K562 (cell line): ENCODE results near the gene DLX4. TPM values are rescaled to one million over a fixed set of nuclear protein-coding genes. Genes with fewer than 3 reads are reported as not detected.

ENCODE experiments used
- ATAC-seq: fragments of 200-7000 bp; cut with Tn5 transposase; 3 replicates; pipeline ENCODE4 v1.9.1; 2020; ENCODE audit warnings: moderate library complexity
- BruUV-seq: library from RNA; stranded (reverse); fragments of 400-500 nt; replicated peaks from 2 replicates; lab custom pipeline; 2021; lab: Mats Ljungman, UMichigan
- CTCF ChIA-PET: fragments of 300-600 bp; formaldehyde crosslinking; extraction: SDS; loops from one replicate; lab custom pipeline; 2021; ENCODE audit warnings: low intra/inter-chr PET ratio; lab: Yijun Ruan, JAX
- POLR2A ChIA-PET: fragments of 300-600, 350-650 bp; sonication (Branson Sonifier 250); formaldehyde crosslinking; extraction: SDS; loops from one replicate; lab custom pipeline; 2021; ENCODE audit warnings: antibody characterized with exemption, inconsistent platforms; lab: Yijun Ruan, JAX
- DNase-seq, 4 experiments: peaks; one replicate each; pipeline versions ENCODE4 v3.0.0 to v3.0.0-alpha.2; 2011 to 2018; ENCODE audit warnings: low spot score in 3 of 4, mixed read lengths in 3 of 4; ENCODE audit errors: extremely low read depth in 1 of 4
- FAIRE-seq: peaks from 2 replicates; lab custom pipeline; 2011; peaks lifted over from hg19 to GRCh38; lab: Jason Lieb, UNC
- H2AFZ ChIP-seq: 2 replicates; pipeline ENCODE4 v1.6.0; 2011; ENCODE audit warnings: low read depth, low read length, control low read depth, inconsistent platforms
- H3K27ac ChIP-seq: fragments of 200-600 bp; 3 replicates; pipeline ENCODE4 v1.8.0; 2011; ENCODE audit warnings: low read depth, mild to moderate bottlenecking, control low read depth, inconsistent platforms, low read length, moderate library complexity, mixed read lengths; ENCODE audit errors: extremely low read depth
- H3K27me3 ChIP-seq, 2 experiments: fragments of 300-600 bp in 1 of 2; 2 replicates in 1 of 2; 3 replicates in 1 of 2; pipeline versions ENCODE4 v1.6.0 to v1.8.0; 2011; ENCODE audit warnings: inconsistent platforms in 2 of 2, low read length in 2 of 2, mild to moderate bottlenecking in 1 of 2, mixed read lengths in 1 of 2, moderate library complexity in 1 of 2; ENCODE audit not compliant: control insufficient read depth in 2 of 2, insufficient read depth in 2 of 2
- H3K36me3 ChIP-seq: fragments of 300-600 bp; 3 replicates; pipeline ENCODE4 v1.8.0; 2011; ENCODE audit warnings: mild to moderate bottlenecking, low read length, inconsistent platforms; ENCODE audit not compliant: control insufficient read depth, insufficient read depth
- H3K4me1 ChIP-seq, 2 experiments: fragments of 200-600 bp in 1 of 2; replicated peaks in 1 of 2; 2 replicates in 1 of 2; 3 replicates in 1 of 2; pipeline versions ENCODE4 v1.5.1 to v1.8.0; 2011; ENCODE audit warnings: inconsistent platforms in 2 of 2, low read length in 2 of 2, mild to moderate bottlenecking in 1 of 2, mixed read lengths in 1 of 2, moderate library complexity in 1 of 2; ENCODE audit not compliant: control insufficient read depth in 2 of 2, insufficient read depth in 2 of 2
- H3K4me2 ChIP-seq: 2 replicates; pipeline ENCODE4 v1.6.1; 2011; ENCODE audit warnings: low read length, control low read depth, inconsistent platforms, mixed read lengths; ENCODE audit not compliant: insufficient read depth
- H3K4me3 ChIP-seq: fragments of 200-600 bp; sonication (generic), shearing (Covaris generic); 2 replicates; pipeline ENCODE4 v1.5.1; 2016; ENCODE audit warnings: control low read depth, inconsistent platforms
- H3K79me2 ChIP-seq: fragments of 200-600 bp; 3 replicates; pipeline ENCODE4 v1.8.0; 2011; ENCODE audit warnings: low read length, inconsistent platforms; ENCODE audit not compliant: control insufficient read depth, insufficient read depth
- H3K9ac ChIP-seq, 2 experiments: 2 replicates each; pipeline versions ENCODE4 v1.6.0 to v1.6.1; 2011; ENCODE audit warnings: low read depth in 2 of 2, low read length in 2 of 2, control low read depth in 1 of 2, inconsistent platforms in 1 of 2, mild to moderate bottlenecking in 1 of 2, mixed read lengths in 1 of 2; ENCODE audit not compliant: insufficient read depth in 1 of 2
- H3K9me1 ChIP-seq: one replicate; pipeline ENCODE4 v1.6.0; 2011; ENCODE audit warnings: inconsistent platforms, mild to moderate bottlenecking, low read length, moderate library complexity; ENCODE audit not compliant: control insufficient read depth, insufficient read depth
- H3K9me3 ChIP-seq: replicated peaks from 2 replicates; pipeline ENCODE4 v1.5.1; 2011; ENCODE audit warnings: low read depth, low read length, inconsistent platforms; ENCODE audit not compliant: control insufficient read depth, insufficient read depth
- H4K20me1 ChIP-seq: replicated peaks from 2 replicates; pipeline ENCODE4 v1.6.1; 2011; ENCODE audit warnings: low read length, inconsistent platforms, mixed read lengths; ENCODE audit not compliant: control insufficient read depth, insufficient read depth
- EGR1 ChIP-seq: fragments of 450-650 bp; conservative IDR thresholded peaks from 2 replicates; pipeline ENCODE4 v1.6.1; 2017; ENCODE audit warnings: mild to moderate bottlenecking
- NFIC ChIP-seq: fragments of 450-650 bp; IDR thresholded peaks from 2 replicates; pipeline ENCODE4 v1.6.1; 2017; ENCODE audit warnings: mild to moderate bottlenecking, inconsistent platforms
- WGBS: fragments of 100-300 bp; shearing (Covaris generic); methylation state at CpG from one replicate; pipeline ENCODE4 v1.1.6; 2016; ENCODE audit warnings: low coverage, mixed read lengths; ENCODE audit not compliant: insufficient coverage; ENCODE audit errors: missing lambda C conversion rate; 5-methylcytosine and 5-hydroxymethylcytosine counted together
- in situ Hi-C: fragments of 300-500 bp; cut with MboI; formaldehyde crosslinking; loops from 4 replicates; pipeline ENCODE4 v1.15.0; 2018; ENCODE audit warnings: inconsistent platforms, mixed read lengths
- intact Hi-C: fragments of 100-400 bp; cut with micrococcal nuclease; formaldehyde crosslinking; loops from 2 replicates; pipeline ENCODE4 v1.14.2; 2022
- polyA plus RNA-seq, 8 experiments: library from polyadenylated mRNA; depleted of rRNA in 4 of 8; stranded (reverse) in 5 of 8; unstranded in 3 of 8; fragments of >200 nt; fragmentation: Nextera tagmentation in 2 of 8; fragmentation: Illumina TruSeq in 1 of 8; extraction: Ambion mirVana in 2 of 8; extraction: Trizol in 1 of 8; gene quantifications; 2 replicates each; pipeline versions ENCODE4 v1.2.1 to v1.2.3, GENCODE V29; 2011 to 2014; ENCODE audit warnings: inconsistent platforms in 1 of 8, missing spikeins in 1 of 8
- total RNA-seq, 7 experiments: library from RNA; depleted of rRNA in 6 of 7; stranded (reverse); fragments of >200 nt in 6 of 7; fragmentation: Illumina TruSeq in 2 of 7; extraction: Trizol in 2 of 7; gene quantifications; 2 replicates each; pipeline versions ENCODE4 v1.2.1 to v1.2.3, GENCODE V29; 2011 to 2021; ENCODE audit warnings: low replicate concordance in 1 of 7
- TF ChIP-seq, protein P1 (sequence below): fragments of 250-450 bp; sonication (Bioruptor Pico); IDR thresholded peaks from 2 replicates; pipeline ENCODE4 v1.4.0; 2020
- TF ChIP-seq, protein P2 (sequence below), 3 experiments: fragments of 200-800 bp in 1 of 3; fragments of 250-450 bp in 1 of 3; fragments of 450-650 bp in 1 of 3; sonication (Bioruptor Pico) in 1 of 3; sonication (Bioruptor generic) in 1 of 3; formaldehyde crosslinking in 1 of 3; IDR thresholded peaks; 2 replicates each; pipeline versions ENCODE4 v1.6.1 to v1.8.0; 2016 to 2022; ENCODE audit warnings: mild to moderate bottlenecking in 2 of 3, missing genetic modification characterization in 2 of 3, missing compliant biosample characterization in 1 of 3, moderate library complexity in 1 of 3

The DLX4 gene
- total and polyA plus RNA-seq, 9 of the 15 experiments (the other 6 are each of a cell fraction or from before 2014, with no cell fraction given) = 0.15 to 2.2 (median 0.58) TPM

DNA sequence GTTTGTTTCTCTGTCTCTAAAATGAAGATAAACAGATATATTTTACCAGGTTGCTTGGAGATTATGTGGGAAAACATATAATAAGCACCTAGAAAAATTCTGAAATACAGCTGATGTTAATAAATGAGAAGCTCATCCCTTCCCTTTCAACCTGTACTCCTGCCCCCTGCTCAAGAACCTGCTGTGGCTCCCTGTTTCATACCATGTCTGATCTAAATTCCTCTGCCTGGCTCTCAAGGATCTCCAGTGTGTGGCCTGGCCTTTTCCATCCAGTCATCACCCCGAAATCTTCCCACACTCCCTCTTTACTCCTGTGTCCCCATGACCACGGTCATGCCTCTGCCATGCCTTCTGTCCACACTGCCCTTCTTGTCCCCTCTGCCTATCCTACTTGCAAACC lies 19.4 kb upstream of the DLX4 start (continued):
- TF ChIP-seq, protein P1, sequence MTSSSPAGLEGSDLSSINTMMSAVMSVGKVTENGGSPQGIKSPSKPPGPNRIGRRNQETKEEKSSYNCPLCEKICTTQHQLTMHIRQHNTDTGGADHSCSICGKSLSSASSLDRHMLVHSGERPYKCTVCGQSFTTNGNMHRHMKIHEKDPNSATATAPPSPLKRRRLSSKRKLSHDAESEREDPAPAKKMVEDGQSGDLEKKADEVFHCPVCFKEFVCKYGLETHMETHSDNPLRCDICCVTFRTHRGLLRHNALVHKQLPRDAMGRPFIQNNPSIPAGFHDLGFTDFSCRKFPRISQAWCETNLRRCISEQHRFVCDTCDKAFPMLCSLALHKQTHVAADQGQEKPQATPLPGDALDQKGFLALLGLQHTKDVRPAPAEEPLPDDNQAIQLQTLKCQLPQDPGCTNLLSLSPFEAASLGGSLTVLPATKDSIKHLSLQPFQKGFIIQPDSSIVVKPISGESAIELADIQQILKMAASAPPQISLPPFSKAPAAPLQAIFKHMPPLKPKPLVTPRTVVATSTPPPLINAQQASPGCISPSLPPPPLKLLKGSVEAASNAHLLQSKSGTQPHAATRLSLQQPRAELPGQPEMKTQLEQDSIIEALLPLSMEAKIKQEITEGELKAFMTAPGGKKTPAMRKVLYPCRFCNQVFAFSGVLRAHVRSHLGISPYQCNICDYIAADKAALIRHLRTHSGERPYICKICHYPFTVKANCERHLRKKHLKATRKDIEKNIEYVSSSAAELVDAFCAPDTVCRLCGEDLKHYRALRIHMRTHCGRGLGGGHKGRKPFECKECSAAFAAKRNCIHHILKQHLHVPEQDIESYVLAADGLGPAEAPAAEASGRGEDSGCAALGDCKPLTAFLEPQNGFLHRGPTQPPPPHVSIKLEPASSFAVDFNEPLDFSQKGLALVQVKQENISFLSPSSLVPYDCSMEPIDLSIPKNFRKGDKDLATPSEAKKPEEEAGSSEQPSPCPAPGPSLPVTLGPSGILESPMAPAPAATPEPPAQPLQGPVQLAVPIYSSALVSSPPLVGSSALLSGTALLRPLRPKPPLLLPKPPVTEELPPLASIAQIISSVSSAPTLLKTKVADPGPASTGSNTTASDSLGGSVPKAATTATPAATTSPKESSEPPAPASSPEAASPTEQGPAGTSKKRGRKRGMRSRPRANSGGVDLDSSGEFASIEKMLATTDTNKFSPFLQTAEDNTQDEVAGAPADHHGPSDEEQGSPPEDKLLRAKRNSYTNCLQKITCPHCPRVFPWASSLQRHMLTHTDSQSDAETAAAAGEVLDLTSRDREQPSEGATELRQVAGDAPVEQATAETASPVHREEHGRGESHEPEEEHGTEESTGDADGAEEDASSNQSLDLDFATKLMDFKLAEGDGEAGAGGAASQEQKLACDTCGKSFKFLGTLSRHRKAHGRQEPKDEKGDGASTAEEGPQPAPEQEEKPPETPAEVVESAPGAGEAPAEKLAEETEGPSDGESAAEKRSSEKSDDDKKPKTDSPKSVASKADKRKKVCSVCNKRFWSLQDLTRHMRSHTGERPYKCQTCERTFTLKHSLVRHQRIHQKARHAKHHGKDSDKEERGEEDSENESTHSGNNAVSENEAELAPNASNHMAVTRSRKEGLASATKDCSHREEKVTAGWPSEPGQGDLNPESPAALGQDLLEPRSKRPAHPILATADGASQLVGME = no peak
- TF ChIP-seq, all 486 proteins: peak for 2

DNA sequence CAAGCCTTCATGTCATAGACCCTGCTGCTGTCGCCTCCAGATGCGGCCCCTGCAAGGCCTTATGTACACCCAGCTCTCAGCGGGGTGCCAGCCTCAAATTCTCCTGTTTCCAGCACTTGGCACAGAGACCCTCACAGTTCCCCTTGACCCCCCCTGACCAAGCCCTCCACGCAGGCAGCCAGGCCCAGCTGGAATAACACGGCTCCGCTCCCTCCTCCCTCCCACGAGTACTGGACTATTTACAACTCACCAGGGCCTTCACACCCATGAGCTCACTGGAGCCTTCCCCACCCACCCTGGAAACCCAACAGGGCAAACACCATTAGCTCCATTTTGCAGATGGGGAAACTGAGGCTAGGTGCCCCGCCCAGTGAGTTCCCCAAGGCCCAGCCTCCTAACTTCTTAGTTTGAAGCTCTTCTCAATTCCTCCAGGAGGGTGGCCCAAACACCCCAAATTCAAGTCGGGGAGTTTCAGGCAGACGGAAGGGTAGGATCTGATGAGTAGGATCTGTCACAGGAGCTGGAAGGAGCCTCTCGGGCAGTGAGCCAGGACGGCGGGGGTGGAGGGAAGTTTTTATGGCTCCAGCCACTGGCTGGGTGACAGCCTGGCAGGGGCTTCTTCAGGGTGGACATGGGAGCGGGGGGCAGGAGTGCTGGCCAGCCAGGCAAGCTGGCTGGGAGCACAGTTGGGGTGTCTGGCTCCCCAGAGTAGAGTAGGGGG lies 17.5 kb upstream of the DLX4 start:
- TF ChIP-seq EGR1 (0 out of 2 replicates have a peak, but pooled peaks have one; percentile 8), NFIC (peak; percentile 33; the same call in 1 of the 2 replicates)
- TF ChIP-seq, protein P2, sequence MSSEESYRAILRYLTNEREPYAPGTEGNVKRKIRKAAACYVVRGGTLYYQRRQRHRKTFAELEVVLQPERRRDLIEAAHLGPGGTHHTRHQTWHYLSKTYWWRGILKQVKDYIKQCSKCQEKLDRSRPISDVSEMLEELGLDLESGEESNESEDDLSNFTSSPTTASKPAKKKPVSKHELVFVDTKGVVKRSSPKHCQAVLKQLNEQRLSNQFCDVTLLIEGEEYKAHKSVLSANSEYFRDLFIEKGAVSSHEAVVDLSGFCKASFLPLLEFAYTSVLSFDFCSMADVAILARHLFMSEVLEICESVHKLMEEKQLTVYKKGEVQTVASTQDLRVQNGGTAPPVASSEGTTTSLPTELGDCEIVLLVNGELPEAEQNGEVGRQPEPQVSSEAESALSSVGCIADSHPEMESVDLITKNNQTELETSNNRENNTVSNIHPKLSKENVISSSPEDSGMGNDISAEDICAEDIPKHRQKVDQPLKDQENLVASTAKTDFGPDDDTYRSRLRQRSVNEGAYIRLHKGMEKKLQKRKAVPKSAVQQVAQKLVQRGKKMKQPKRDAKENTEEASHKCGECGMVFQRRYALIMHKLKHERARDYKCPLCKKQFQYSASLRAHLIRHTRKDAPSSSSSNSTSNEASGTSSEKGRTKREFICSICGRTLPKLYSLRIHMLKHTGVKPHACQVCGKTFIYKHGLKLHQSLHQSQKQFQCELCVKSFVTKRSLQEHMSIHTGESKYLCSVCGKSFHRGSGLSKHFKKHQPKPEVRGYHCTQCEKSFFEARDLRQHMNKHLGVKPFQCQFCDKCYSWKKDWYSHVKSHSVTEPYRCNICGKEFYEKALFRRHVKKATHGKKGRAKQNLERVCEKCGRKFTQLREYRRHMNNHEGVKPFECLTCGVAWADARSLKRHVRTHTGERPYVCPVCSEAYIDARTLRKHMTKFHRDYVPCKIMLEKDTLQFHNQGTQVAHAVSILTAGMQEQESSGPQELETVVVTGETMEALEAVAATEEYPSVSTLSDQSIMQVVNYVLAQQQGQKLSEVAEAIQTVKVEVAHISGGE (CRISPR knock-in tag; IDR thresholded peaks at IDR 0.05) = no peak
- TF ChIP-seq, all 486 proteins: peak for 2
- 2% methylated on average over 14 of the region's 14 CpGs for WGBS
- intact Hi-C loops = loop anchor here (2.0 kb wide), 1 partner anchor 45 kb away; no protein-coding TSS in a partner anchor
- ChIA-PET CTCF (interaction anchor here (1.8 kb wide), 2 partner anchors 45 to 47 kb away, joined by 9 read pairs; no protein-coding TSS in a partner anchor), POLR2A (interaction anchor here (0.8 to 1.3 kb wide), 2 partner anchors 9 to 12 kb away, joined by 3 to 4 read pairs; no protein-coding TSS in a partner anchor)
- no peak for DNase-seq
- Histone ChIP-seq H3K79me2 (no peaks in the 10 kb centered on the region), H3K27ac (no peak overlapping the region), H3K9me1 (no peaks in the 10 kb centered on the region), H2AFZ (no peak overlapping the region), H3K4me2 (no peak overlapping the region), H4K20me1 (peaks cover 3% of the 10 kb centered on the region), H3K27me3 (peaks cover 11 to 67% of the 10 kb centered on the region in 2 experiments; a peak in 4 of 5 replicates), H3K9ac (no peak overlapping the region), H3K36me3 (no peaks in the 10 kb centered on the region), H3K4me1 (no peaks in the 10 kb centered on the region), H3K4me3 (no peak overlapping the region), H3K9me3 (no peaks in the 10 kb centered on the region)
- no peak for FAIRE-seq
- in situ Hi-C loops = no loop called here
- BruUV-seq = no TSS peak
- ATAC-seq = no peak
